Dendritic cell treated with granulocyte-macrophage colony-stimulating factor and Interleukin-4, amounts not matched to agents 40 ng/mL and 50 ng/mL, for 4 days (primary cell): ENCODE measurements around the gene STOML1.
"Not testable (repeated sequence)": the region's sequence is repeated elsewhere in the genome, so short reads cannot be mapped to it uniquely, and the experiment has no call there.

ENCODE experiments used
- H3K27ac Mint-ChIP-seq: one replicate; pipeline ENCODE4 v1.8.0; 2022; ENCODE audit warnings: mild to moderate bottlenecking, mixed read lengths
- H3K27me3 Mint-ChIP-seq: one replicate; pipeline ENCODE4 v1.8.0; 2022; ENCODE audit warnings: mild to moderate bottlenecking, mixed read lengths
- H3K36me3 Mint-ChIP-seq: one replicate; pipeline ENCODE4 v1.8.0; 2022; ENCODE audit warnings: low read depth, mixed read lengths
- H3K4me1 Mint-ChIP-seq: one replicate; pipeline ENCODE4 v1.8.0; 2022; ENCODE audit warnings: low read depth, mixed read lengths
- H3K4me3 Mint-ChIP-seq: one replicate; pipeline ENCODE4 v1.8.0; 2022; ENCODE audit warnings: mild to moderate bottlenecking, moderate library complexity, mixed read lengths
- H3K9me3 Mint-ChIP-seq: one replicate; pipeline ENCODE4 v1.8.0; 2022; ENCODE audit warnings: mixed read lengths
- intact Hi-C: fragments of 100-400 bp; cut with micrococcal nuclease; formaldehyde crosslinking; loops from one replicate; pipeline ENCODE4 v1.15.0; 2022

Gene STOML1

DNA sequence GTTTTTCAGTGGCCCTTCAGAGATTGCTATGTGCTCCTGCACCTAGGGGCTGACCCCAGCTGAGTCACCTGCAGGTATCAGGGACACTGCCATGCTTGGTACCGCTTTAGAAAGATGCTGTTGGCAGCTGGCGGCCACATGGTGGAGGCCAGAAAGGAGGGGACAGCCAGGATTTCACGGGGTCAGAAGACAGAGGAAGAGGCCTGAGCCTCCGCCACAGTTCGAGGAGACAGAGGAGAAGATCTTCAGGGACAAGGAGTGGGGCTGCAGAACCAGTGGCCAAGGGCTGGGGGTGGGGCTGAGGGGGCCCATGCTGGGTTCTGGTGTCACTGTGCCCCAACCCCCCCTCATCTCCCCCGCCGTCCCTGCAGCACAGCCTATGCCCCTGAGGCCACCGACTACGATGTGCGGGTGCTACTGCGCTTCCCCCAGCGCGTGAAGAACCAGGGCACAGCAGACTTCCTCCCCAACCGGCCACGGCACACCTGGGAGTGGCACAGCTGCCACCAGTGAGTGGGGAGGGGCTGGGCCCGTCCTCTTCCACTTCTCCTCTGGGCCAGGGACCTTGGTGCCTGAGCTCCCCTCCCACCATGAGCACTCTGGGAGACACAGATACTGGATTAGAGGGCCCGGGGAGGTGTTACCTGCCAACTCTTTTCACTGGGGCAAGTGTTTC lies 45.9 kb downstream of the STOML1 start:
- H3K4me3 Mint-ChIP-seq: no peak overlapping the region
- peaks cover 13% of the 10 kb centered on the region for H3K4me1 Mint-ChIP-seq
- peaks cover 2% of the 10 kb centered on the region for H3K27me3 Mint-ChIP-seq
- no peak overlapping the region for H3K27ac Mint-ChIP-seq
- H3K9me3 Mint-ChIP-seq: no peaks in the 10 kb centered on the region
- H3K36me3 Mint-ChIP-seq: no peaks in the 10 kb centered on the region
- intact Hi-C loops: no loop called here

DNA sequence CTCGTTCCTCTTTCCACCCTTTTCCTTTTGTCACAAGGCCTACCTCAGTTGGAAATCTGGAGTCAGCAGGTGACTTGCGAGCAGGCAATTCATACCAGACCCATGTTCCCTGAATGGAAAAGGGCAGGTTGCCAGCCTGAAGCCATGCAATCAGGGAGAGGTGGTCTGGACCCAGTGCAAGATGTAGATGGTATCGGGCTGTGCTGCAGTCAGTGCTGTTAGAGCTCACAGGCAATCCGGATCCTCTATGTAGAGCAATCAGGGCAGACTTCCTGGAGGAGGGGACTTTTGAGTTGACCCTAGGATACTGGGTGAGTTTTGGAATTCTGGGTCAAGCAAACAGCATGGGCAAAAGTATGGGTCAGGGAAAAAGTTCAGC lies 47.0 kb downstream of the STOML1 start:
- H3K36me3 Mint-ChIP-seq: no peaks in the 10 kb centered on the region
- H3K27me3 Mint-ChIP-seq: peaks cover 2% of the 10 kb centered on the region
- H3K9me3 Mint-ChIP-seq: no peaks in the 10 kb centered on the region
- peaks cover 7% of the 10 kb centered on the region for H3K4me1 Mint-ChIP-seq
- intact Hi-C loops: no loop called here
- H3K27ac Mint-ChIP-seq: no peak overlapping the region
- no peak overlapping the region for H3K4me3 Mint-ChIP-seq

DNA sequence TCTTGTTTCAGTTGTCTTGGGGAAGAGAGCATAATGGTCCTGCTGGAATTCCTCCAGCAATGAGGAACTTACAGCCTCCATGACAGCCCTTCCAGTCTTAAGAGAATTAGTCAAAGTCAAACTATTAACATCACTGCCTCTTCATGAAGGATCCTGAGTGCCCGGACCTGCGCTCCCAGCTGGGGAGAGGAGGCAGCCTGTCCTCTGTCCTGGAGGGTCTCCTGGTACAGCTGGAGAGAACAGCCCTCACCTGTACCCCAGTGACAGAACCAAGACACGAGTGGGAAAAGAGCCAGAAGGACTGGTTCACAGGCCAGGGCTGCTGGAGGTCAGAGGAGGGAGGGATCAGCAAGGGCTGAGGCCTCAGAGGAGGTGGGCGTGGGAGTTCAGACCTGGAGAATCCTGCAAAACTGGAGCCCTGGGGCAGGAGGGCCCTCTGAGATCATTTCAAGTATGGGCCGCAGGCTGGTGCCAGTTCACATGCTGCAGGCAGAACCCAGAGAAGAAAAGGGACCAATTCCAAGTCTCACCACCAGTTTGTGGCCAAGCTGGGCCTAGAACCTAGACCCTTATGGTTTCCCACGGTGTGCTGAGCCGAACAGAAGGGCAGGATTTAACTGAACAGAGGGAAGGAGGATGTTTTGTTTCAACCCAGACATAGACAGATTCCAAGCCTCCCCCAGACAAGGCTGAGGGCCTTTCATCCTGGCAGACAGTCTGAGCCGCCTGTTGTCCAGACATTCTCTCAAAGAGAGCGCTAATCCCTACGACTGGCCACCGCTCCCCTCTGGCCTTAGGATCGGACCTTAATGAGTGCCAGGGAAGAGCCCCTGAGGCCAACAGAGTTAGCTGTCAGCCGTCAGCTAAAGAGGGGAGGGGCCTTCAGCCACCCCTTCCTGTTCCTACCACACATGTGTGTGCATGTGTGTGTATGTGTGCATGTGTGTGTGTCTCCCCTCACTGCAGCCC lies 47.6 kb downstream of the STOML1 start:
- peaks cover 7% of the 10 kb centered on the region for H3K4me1 Mint-ChIP-seq
- no peak overlapping the region for H3K4me3 Mint-ChIP-seq
- peaks cover 2% of the 10 kb centered on the region for H3K27me3 Mint-ChIP-seq
- intact Hi-C loops: no loop called here
- no peaks in the 10 kb centered on the region for H3K9me3 Mint-ChIP-seq
- H3K27ac Mint-ChIP-seq: no peak overlapping the region
- no peaks in the 10 kb centered on the region for H3K36me3 Mint-ChIP-seq

DNA sequence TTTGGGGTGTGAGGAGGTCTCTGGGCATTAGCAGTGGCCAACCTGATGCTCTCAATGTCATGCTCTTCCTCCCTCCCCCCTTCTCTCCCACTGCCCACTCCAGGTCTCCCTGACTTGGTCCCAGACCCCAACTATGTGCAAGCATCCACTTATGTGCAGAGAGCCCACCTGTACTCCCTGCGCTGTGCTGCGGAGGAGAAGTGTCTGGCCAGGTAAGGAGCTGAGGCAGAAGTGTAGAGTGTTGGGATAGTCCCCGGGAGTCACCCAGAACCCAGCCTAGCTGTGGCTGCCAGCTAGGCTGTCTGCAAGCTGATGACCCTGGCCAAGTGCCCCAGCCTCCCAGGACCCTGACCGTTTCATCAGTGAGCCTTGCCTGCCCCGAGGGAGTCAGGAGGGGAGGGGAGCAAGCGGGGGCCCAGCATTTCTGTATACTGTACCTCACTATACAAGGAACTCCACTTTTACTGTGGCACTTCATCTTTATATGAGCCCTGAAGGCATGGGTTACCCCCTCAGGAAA lies 49.3 kb downstream of the STOML1 start:
- intact Hi-C loops: no loop called here
- H3K36me3 Mint-ChIP-seq: no peaks in the 10 kb centered on the region
- no peak overlapping the region for H3K27ac Mint-ChIP-seq
- H3K4me1 Mint-ChIP-seq: peaks cover 7% of the 10 kb centered on the region
- H3K9me3 Mint-ChIP-seq: no peaks in the 10 kb centered on the region
- H3K4me3 Mint-ChIP-seq: no peak overlapping the region
- H3K27me3 Mint-ChIP-seq: peaks cover 2% of the 10 kb centered on the region

DNA sequence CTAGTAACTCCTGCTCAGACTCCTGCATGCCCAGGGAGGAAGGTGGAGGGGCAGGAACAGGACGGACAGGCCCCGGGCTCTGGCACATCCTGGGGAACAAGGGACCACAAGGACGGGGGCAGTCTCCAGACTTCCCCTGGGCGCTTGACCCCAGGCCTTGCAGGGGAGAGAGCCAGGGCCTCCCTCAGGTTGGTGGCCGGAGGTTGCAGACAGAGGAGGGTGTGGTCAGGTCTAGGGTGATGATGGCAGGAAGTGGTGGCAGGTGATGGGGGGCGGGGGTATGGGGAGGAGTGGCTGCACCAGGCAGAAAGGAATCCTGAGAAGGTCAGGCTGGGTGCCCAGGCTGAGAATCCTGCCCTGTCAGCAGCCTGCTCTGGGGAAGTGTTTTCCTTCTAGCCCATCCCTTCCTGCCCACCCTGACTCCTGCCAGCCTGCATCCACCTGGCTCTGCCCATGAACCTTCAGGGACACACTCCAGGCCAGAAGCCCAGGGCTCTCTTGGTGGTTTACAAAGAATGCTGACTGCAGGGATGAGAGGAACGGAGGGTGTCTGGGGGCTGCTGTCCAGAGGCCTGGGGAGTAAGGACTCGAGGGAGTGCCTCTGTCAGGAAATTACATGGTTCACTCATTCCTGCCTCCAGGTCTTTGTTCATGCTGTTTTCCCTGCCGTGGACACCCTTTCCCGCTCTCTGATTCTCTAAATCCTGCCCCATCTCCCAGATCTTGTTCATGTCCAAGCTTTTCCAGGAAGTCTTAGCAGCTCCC lies 50.0 kb downstream of the STOML1 start:
- intact Hi-C loops: no loop called here
- peaks cover 7% of the 10 kb centered on the region for H3K4me1 Mint-ChIP-seq
- H3K27me3 Mint-ChIP-seq: peaks cover 2% of the 10 kb centered on the region
- no peak overlapping the region for H3K27ac Mint-ChIP-seq
- H3K9me3 Mint-ChIP-seq: no peaks in the 10 kb centered on the region
- H3K4me3 Mint-ChIP-seq: no peak overlapping the region
- no peaks in the 10 kb centered on the region for H3K36me3 Mint-ChIP-seq

DNA sequence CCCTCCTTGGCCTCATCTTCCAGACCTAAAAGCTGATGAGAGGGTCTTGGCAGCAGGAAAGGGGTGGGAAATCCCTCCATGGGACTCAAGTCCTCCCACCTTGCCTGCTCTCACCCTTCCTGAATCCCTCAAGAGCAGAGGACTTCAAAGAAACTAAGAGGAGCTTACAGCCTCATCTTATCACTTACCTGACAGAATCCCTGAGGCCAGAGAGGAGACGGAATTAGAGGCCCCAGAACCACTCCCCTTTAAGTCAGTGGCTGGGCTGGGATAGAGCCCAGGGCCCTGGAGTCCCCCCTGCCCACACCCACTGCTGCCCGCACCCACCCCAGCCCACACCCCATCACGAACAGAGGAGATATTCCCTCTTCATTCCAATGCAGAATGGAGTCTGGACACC lies 50.6 kb downstream of the STOML1 start:
- no peaks in the 10 kb centered on the region for H3K36me3 Mint-ChIP-seq
- intact Hi-C loops: no loop called here
- peaks cover 7% of the 10 kb centered on the region for H3K4me1 Mint-ChIP-seq
- H3K27me3 Mint-ChIP-seq: peaks cover 2% of the 10 kb centered on the region
- H3K9me3 Mint-ChIP-seq: no peaks in the 10 kb centered on the region
- no peak overlapping the region for H3K27ac Mint-ChIP-seq
- no peak overlapping the region for H3K4me3 Mint-ChIP-seq

DNA sequence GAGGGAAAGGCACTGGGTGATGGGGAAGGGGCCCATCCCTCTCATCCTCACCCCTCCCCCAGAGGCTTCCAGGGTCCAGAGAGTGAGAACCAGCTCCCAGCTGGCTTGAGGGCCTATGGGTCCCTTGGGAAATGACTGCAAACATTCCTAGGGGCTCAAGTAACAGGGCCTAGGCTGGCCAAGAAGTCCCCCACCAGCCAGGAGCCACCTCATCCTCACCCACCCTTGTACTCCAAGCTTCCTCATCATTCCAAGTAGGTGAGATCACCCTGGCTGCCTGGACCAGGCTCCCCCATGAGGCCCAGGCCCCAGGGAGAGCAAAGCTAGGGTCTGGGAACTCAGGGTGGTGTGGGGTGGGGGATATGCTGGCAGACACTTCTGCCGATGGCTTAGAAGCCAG lies 51.1 kb downstream of the STOML1 start:
- intact Hi-C loops: no loop called here
- no peak overlapping the region for H3K27ac Mint-ChIP-seq

DNA sequence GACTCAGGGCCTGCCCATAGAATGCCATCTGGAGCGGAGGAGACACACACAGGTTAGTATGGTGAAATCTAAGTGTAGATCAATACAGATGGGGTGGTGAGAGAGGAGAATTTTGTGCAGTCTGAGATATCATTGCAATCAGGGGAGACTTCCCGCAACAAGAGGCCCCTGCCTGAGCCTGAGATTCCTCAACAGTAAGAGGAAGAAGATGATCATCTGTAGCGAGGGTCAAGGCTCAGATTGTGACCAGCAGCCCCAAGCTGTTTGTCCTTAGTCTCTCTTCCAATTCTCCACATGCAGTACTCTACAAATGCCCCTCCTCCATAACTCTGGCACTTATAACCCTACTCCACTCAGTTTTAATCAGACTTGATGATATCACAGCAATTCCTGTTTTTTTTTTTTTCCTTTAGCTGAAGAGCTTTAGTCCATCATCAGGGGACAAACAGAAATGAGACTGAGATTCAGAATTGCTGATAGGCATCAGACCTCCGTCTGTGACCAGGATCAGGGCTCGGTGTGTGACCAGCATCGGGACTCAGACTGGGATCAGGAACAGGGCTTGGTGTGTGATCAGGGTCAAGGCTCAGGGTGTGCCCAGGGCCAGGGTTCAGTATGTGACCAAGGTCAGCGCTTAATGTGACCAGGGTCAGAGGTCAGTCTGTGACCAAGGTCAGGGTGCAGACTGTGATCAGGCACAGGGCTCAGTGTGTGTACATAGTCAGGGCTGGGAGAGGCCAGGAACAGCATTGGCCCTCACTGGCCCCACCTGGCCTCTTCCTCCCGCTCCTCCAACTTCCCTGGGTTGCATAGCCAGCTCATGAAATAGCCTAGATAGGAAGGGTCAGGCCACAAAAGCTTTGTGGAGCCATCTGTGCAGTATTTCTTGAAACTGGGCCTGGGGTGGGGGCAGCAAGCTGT lies 51.8 kb downstream of the STOML1 start:
- intact Hi-C loops: no loop called here
- no peaks in the 10 kb centered on the region for H3K27me3 Mint-ChIP-seq
- H3K4me1 Mint-ChIP-seq: no peaks in the 10 kb centered on the region
- no peaks in the 10 kb centered on the region for H3K9me3 Mint-ChIP-seq
- H3K4me3 Mint-ChIP-seq: no peak overlapping the region
- H3K27ac Mint-ChIP-seq: no peak overlapping the region
- no peaks in the 10 kb centered on the region for H3K36me3 Mint-ChIP-seq

More for the DNA sequence above, 51.1 kb downstream of the STOML1 start:
- peaks cover 2% of the 10 kb centered on the region for H3K27me3 Mint-ChIP-seq
- H3K36me3 Mint-ChIP-seq: no peaks in the 10 kb centered on the region
- H3K9me3 Mint-ChIP-seq: no peaks in the 10 kb centered on the region
- peaks cover 3% of the 10 kb centered on the region for H3K4me1 Mint-ChIP-seq
- no peak overlapping the region for H3K4me3 Mint-ChIP-seq

DNA sequence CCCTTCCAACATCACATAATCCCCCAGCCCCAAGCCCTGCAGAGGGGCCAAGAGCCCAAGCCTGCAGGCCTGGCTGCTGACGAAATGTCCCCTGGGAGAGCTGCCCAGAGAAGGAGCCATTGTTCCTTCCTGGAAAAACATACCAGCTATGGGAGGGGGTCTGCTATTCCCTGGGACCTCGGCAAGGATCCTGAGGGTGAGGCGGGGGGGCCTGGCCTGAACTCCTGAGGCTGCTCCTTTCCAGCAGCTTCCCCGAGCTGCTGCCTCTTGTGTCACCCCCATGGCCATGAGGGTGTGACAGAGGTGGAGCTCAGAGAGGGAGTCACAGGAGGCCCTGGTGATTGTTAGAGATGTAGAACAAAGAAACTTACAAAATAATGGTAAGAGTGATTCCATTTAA lies 53.0 kb downstream of the STOML1 start:
- Mint-ChIP-seq H3K36me3 (no peaks in the 10 kb centered on the region), H3K27ac (no peak overlapping the region)

DNA sequence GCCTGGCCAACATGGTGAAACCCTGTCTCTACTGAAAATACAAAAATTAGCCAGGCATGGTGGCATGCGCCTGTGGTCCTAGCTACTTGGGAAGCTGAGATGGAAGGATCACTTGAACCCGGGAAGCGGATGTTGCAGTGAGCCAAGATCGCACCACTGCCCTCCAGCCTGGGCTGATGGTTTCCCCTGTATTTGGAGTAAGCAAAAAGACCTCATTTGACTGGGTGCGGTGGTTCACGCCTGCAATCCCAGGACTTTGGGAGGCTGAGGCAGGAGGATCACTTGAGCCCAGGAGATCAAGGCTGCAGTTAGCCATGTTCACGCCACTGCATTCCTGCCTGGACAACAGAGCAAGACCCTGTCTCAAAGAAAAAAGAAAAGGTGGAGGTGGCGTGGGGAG lies 53.6 kb downstream of the STOML1 start:
- intact Hi-C loops, H3K4me1 Mint-ChIP-seq: not testable (repeated sequence)

More for the DNA sequence above, 53.0 kb downstream of the STOML1 start:
- Mint-ChIP-seq H3K4me3 (no peak overlapping the region), H3K9me3 (no peaks in the 10 kb centered on the region), H3K4me1 (no peaks in the 10 kb centered on the region), H3K27me3 (peaks cover 1% of the 10 kb centered on the region)
- intact Hi-C loops: no loop called here

DNA sequence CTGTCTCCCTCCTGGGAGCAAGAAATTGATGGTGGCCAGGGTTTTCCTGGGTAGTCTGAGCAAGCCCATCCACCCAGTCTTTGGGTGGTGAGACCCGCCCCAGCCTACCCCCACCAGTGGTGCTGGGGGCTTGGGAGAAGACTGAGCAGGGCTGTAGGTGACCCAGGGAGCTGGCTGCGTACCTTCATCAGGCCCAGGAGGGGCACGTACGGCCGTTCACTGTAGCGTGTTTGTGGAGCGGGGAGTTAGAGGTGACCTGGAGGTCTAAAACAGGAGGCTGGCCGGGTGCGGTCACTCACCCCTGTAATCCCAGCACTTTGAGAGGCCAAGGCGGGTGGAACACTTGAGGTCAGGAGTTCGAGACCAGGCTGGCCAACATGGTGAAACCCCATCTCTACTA lies 54.4 kb downstream of the STOML1 start:
- Mint-ChIP-seq H3K4me1 (no peaks in the 10 kb centered on the region), H3K27ac (no peak overlapping the region), H3K4me3 (no peak overlapping the region), H3K27me3 (peaks cover 4% of the 10 kb centered on the region), H3K9me3 (no peaks in the 10 kb centered on the region), H3K36me3 (no peaks in the 10 kb centered on the region)
- intact Hi-C loops: no loop called here

More for the DNA sequence above, 53.6 kb downstream of the STOML1 start:
- H3K4me3 Mint-ChIP-seq, H3K27ac Mint-ChIP-seq, H3K27me3 Mint-ChIP-seq, H3K9me3 Mint-ChIP-seq, H3K36me3 Mint-ChIP-seq: not testable (repeated sequence)

DNA sequence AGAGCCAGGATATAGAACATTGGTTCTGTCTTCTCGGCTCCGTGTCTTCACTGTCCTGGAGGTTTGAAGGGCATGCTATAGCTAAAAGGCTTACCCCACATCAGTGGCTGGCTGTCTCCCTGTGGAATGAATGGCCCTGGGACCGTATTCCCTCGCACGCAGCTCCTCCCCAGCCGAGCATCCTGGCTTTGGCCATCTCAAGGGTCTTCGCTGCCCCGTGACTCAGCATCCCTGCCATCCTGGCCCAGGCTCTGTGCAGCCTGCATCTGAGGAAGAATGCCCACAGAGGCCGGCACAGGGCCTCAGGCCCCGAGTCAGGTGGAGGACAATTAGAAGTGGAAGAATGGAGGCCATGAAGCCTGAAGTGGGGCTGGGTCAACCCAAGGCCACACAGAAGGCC lies 54.8 kb downstream of the STOML1 start:
- Mint-ChIP-seq H3K9me3 (no peaks in the 10 kb centered on the region), H3K27me3 (peaks cover 4% of the 10 kb centered on the region), H3K4me1 (no peaks in the 10 kb centered on the region), H3K4me3 (no peak overlapping the region), H3K36me3 (no peaks in the 10 kb centered on the region), H3K27ac (no peak overlapping the region)
- intact Hi-C loops: no loop called here
